Stimulated activated naive CD8-positive, alpha-beta T cell treated with anti-CD3 and anti-CD28 coated beads, Interleukin-15, Interleukin-2, amounts not matched to agents 100 ng/mL and 50 ng/mL, for 24 hours (primary cell): ENCODE measurements around the gene UBAC1.

Experiments
- H3K27ac Mint-ChIP-seq: one replicate; pipeline ENCODE4 v1.8.0; 2021; ENCODE audit warnings: mild to moderate bottlenecking, mixed read lengths
- H3K27me3 Mint-ChIP-seq: one replicate; pipeline ENCODE4 v1.8.0; 2021; ENCODE audit warnings: mixed read lengths
- H3K36me3 Mint-ChIP-seq: one replicate; pipeline ENCODE4 v1.8.0; 2021; ENCODE audit warnings: low read depth, mixed read lengths
- H3K4me1 Mint-ChIP-seq: one replicate; pipeline ENCODE4 v1.8.0; 2021; ENCODE audit warnings: low read depth, mixed read lengths
- H3K4me3 Mint-ChIP-seq: one replicate; pipeline ENCODE4 v1.8.0; 2021; ENCODE audit warnings: mild to moderate bottlenecking, mixed read lengths
- H3K9me3 Mint-ChIP-seq: one replicate; pipeline ENCODE4 v1.8.0; 2021; ENCODE audit warnings: mixed read lengths

Gene UBAC1

DNA sequence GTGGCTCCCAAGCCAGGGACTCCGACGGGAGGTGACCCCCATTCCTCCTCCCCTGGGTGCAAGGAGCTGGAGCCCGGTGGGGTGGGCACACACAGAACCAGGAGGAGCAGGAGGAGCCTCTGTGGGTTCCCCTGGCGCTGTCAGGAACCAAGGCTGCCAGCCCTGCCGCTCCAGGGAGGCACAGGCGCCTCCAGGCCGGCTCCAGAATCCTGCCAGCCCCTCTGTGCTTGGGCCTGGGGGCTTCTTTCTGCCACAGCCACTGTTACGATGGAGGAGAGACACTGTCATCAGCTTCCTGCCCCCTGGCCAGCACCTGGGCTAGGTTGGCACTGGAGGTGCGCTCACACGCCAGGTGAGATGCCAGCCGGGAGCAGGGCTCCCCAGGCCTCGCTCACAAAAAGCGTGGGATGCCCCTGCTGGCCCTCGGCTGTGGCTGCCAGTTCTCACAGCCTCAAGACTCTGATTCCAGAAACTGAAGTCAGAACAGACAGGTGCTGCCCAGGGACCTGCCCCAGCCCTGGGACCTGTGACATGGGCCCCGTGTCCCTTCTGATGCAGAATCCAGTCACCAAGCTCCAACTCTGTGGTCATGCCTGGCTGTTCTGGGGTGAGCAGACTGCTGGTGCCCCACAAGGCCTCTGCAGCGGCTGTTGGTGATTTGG is 37.4 kb upstream of the UBAC1 start:
- H3K4me1 Mint-ChIP-seq: no peaks in the 10 kb centered on the region
- H3K27me3 Mint-ChIP-seq: no peaks in the 10 kb centered on the region
- H3K36me3 Mint-ChIP-seq: no peaks in the 10 kb centered on the region
- H3K4me3 Mint-ChIP-seq: no peak overlapping the region
- H3K9me3 Mint-ChIP-seq: no peaks in the 10 kb centered on the region
- no peak overlapping the region for H3K27ac Mint-ChIP-seq

DNA sequence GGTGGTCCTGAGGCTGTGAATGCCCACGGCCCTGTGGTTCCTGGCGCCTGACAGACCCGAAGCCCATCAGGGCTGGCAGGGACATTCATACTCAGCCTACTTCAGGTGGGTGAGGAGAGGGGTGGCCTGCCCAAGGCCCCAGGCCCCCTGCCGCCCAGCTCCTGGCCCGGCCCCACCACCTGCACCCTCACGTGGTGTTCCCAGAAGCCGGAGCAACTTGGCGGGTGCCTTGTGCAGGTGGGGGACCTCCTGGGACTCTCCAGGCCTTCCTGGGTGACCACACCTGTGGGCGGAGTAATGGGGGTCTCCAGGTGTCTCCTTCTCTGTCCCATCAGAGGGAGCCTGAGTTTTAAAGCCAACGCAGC is 36.8 kb upstream of the UBAC1 start:
- Mint-ChIP-seq H3K4me1 (no peaks in the 10 kb centered on the region), H3K27ac (no peak overlapping the region), H3K4me3 (no peak overlapping the region), H3K36me3 (no peaks in the 10 kb centered on the region), H3K9me3 (no peaks in the 10 kb centered on the region), H3K27me3 (no peaks in the 10 kb centered on the region)

DNA sequence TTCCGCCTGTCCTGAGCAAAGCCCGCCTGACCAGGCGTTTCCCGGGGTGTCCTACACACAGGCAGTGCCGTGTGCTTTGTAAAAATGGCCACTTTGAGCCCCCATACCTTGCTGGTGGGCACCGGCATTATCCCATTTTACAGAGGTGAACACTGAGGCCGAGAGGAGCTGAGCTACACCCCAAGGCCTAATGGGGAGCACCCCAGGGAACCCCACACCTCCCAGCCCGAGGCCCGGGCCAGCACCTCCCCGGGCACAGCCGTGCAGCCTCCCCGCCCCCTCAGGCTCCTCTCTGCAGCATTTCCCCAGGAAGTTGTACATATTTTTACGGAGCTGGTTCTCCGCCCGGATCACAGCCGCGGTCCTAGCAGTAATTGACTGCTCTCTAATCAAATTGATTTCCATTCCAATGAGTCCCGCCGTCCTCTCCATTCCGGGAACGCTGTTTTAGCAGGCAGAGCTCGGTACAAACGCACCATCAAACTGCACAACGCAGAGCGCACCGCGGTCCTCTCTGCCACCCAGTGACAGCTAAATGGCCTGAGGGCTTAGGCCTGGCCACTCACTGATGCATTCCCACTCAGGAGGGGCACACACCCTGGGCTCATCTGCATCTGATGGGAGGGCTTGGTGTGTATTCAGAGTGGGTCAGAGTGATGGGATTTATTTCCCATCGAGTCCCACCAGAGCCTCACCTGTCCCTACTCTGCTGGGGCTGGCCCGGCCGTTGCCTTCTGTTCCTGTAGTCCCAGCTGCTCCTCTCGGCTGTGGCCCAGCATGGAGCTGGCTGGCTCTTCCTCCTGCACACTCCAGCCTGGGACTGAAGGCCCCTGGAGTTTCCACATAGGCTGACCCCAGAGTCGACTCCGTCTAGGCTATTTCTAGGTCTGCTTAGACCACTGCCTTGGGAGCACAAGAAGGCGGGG is 36.2 kb upstream of the UBAC1 start:
- H3K4me1 Mint-ChIP-seq: peaks cover 3% of the 10 kb centered on the region
- no peaks in the 10 kb centered on the region for H3K9me3 Mint-ChIP-seq
- no peaks in the 10 kb centered on the region for H3K36me3 Mint-ChIP-seq
- H3K27ac Mint-ChIP-seq: no peak overlapping the region
- no peaks in the 10 kb centered on the region for H3K27me3 Mint-ChIP-seq
- H3K4me3 Mint-ChIP-seq: no peak overlapping the region

DNA sequence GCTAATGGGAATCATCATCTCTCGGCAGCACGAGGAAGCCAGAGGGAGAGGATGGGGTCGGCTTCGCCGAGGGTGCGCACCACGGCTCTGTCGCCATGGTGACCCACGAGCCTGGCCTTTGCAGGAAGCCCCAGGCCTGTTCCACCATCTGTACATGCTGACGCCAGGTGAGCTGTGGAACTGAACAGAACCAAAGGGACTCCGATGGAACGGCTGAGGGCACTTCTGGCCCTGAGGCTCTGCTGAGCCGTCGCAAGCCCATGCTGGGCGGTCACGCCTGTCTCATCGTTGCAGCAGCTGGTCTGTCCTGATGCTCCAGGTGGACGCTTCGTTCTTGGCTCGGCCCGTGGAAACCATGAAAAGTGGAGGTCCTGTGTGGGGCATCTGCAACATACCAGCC is 34.6 kb upstream of the UBAC1 start:
- Mint-ChIP-seq H3K36me3 (no peaks in the 10 kb centered on the region), H3K9me3 (no peaks in the 10 kb centered on the region), H3K4me3 (no peak overlapping the region), H3K27me3 (no peaks in the 10 kb centered on the region), H3K4me1 (peaks cover 10% of the 10 kb centered on the region), H3K27ac (no peak overlapping the region)

DNA sequence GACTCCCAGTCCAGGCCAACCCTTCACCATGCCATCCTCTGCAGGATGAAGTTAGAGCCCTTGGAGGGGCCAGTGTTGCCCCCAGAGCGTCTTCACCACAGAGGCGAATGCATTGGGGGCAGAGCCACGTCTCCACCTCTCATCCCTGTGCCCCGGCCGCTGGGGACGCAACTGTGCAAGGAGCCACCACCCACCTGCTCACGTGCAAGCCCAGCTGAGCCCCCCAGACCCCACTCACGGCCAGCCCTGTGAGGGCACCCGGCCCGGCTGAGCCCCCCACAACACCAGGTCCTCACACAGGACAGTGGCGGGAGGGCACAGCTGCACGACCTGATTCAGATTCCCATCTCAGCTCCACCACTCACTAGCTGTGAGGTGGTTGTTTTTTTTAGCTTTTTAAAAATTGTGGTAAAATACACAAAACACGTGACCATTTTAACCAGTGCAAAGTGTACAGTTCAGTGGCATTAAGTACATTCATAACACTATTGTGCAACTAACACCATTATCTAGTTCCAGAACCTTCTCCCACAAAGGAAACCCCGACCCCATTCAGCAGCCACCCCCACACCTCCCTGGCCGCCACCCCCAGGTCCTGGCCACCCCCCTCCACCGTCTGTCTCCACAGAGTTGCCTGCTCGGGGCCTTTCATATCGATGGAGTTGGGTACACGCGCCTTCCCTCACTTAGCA is 33.5 kb upstream of the UBAC1 start:
- Mint-ChIP-seq H3K36me3 (no peaks in the 10 kb centered on the region), H3K27me3 (no peaks in the 10 kb centered on the region), H3K4me3 (no peak overlapping the region), H3K4me1 (peaks cover 13% of the 10 kb centered on the region), H3K9me3 (no peaks in the 10 kb centered on the region), H3K27ac (no peak overlapping the region)

DNA sequence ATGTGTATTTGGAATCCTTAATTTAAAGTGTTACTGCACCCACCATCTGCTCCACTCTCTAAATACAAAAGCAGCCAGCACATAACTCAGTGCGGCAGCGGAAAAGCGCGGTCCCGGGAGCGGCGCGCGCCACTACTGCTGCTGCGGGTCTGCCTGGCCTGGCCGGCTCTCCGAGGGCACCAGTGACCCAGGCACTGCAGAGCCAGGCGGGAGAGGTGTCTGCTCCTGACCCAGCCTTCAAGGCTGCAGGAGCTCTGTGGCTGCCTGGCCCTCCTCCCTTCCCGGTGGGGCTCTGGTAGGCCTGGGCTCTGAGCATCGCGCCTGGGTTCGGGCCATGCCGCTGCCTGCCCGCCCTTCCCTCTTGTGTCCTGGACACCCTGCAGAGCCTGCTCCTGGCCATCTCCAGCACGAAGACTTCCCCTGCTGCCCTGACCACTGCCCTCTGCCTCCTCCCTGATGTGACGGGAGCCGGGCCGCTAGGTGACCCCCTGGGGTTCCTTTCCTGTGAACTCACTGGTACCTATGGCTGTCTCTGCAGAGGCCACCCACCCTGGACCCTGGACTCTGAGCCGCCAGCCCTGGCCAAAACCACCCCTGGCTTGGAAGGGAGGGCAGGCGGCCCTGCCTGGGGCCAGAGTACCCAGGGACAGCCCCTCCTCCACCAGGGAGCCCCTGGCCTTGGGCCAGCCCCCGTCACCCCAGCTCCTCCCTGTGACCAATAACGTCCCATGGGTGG is 32.8 kb upstream of the UBAC1 start:
- Mint-ChIP-seq H3K36me3 (no peaks in the 10 kb centered on the region), H3K9me3 (no peaks in the 10 kb centered on the region), H3K27me3 (no peaks in the 10 kb centered on the region), H3K4me1 (peaks cover 14% of the 10 kb centered on the region), H3K27ac (no peak overlapping the region), H3K4me3 (no peak overlapping the region)

DNA sequence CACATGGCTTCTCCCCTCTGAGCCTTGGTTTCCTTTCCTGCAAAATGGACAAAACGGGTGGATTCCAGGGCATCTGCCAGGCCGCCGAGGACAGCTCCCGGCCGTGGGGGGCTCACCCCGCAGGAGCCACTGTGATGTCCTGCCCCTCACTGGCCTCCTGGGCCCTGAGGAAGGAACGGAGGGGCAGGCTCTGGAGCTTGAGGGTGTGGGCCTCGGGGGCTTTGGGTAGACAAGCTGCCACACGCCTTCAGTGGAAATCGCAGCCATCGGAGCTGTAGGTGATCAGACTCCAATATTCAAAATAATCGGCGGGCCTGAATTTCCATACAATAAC is 32.2 kb upstream of the UBAC1 start:
- Mint-ChIP-seq H3K4me3 (no peak overlapping the region), H3K27me3 (no peaks in the 10 kb centered on the region), H3K27ac (no peak overlapping the region)

DNA sequence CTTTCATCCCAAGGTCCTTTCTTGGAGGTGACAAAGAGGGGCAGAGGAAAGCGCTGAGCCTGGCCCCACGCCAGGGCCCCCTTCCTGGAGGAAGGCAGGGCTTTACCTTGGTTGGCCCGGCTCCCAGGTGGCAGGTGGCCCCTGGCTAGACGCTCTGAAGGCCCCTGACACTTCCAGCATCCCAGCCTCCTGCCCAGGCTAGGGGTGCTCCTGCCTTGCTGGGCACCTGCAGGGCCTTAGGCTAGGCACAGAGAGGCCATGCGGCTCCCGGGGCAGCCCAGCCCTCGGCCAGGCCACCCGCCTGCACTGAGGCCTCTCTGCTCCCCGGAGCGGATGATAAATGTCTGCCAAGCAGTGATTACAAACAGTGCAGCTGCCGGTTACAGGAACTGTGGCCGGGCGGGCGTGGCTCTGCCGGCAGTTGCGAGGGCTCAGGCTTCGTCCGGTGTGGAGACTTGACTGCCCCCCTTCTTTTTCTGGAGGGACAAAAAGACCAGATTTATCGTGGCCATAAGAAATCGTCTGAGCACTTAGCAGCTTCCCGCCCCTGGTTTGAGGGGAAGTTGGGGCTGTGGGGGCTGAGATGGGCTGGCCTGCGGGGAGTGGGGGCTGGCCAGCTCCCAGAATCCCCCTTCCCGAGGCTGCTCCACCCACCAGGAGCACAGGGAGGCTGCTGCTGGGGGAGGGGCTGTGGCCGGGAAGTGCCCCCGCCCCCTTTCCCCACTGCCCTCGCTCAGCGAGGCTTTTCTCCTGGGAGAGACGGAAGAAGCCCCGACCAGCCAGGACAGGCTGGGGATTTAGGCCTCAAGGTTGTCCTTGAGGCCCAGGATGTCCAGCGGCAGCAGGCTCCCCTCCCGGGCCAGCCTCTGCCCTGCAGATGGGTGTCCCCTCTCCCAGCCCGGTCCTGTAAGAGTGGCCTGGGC is 31.6 kb upstream of the UBAC1 start:
- H3K9me3 Mint-ChIP-seq: no peaks in the 10 kb centered on the region
- H3K27ac Mint-ChIP-seq: no peak overlapping the region
- peaks cover 14% of the 10 kb centered on the region for H3K4me1 Mint-ChIP-seq
- H3K4me3 Mint-ChIP-seq: no peak overlapping the region
- no peaks in the 10 kb centered on the region for H3K27me3 Mint-ChIP-seq
- no peaks in the 10 kb centered on the region for H3K36me3 Mint-ChIP-seq

More for the DNA sequence above, 32.2 kb upstream of the UBAC1 start:
- Mint-ChIP-seq H3K36me3 (no peaks in the 10 kb centered on the region), H3K9me3 (no peaks in the 10 kb centered on the region), H3K4me1 (peaks cover 14% of the 10 kb centered on the region)

DNA sequence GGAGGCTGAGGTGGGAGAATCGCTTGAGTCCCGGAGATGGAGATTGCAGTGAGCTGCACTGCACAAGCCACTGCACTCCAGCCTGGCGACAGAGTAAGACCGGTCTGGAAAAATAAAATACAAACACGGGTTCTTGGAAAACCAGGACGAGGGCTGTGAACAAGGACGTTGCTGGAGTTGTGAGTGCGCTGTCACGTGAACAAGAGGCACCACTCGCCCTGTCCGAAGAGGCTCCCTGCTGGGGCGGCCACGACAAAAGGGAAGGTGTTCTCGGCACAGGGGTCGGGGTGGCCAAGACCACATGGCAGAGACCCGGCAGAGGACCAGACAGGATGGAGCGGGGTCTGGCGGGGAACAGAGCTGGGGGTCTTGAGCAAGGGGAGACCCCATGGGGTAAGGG is 30.6 kb upstream of the UBAC1 start:
- no peak overlapping the region for H3K4me3 Mint-ChIP-seq
- H3K4me1 Mint-ChIP-seq: peaks cover 14% of the 10 kb centered on the region

DNA sequence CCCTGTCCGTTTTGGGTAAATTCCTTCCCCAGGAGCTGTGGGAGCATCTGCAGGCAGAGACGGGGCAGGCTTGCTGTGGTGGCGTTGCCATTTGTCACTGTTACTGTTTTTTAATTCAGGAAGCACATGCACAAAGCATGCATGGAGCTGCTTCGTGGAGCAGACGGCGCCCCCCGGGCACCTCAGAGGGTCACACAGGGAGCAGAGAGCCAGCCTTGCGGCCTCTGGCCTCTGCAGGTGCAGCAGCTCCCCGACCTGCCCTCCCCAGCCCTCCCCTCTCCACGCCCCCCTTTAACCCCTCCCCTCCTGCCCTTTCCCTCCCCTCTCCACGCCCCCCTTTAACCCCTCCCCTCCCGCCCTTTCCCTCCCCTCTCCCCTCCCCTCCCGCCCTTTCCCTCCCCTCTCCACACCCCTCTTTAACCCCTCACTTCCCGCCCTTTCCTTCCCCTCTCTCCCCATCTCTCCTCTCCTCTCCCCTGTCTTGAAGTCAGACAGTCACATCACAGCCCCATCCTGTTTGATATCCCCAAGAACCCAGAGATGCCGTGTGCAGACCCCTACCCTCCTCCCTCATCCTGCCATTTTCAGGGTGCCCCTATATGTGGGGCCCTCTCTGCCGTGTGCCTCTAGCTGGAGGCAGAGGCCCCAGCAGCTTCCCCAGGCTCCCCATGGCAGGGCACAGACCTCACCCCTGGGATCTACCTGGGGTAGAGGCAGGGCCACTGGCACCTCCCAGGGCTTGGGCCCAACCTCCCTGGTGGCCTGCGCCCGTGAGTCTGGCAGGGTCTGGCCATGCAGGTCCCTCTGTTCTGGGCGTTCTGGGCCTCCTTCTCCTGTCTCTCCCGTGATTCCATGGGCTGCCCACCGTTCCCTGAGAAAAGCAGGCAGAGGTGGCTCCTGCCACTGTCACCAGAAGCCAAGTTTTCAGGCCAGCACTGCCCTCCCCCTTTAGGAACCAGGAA is 29.6 kb upstream of the UBAC1 start:
- Mint-ChIP-seq H3K9me3 (no peaks in the 10 kb centered on the region), H3K27ac (no peak overlapping the region), H3K4me1 (peaks cover 14% of the 10 kb centered on the region), H3K36me3 (no peaks in the 10 kb centered on the region), H3K4me3 (no peak overlapping the region), H3K27me3 (no peaks in the 10 kb centered on the region)

More for the DNA sequence above, 30.6 kb upstream of the UBAC1 start:
- Mint-ChIP-seq H3K9me3 (no peaks in the 10 kb centered on the region), H3K27me3 (no peaks in the 10 kb centered on the region), H3K27ac (no peak overlapping the region), H3K36me3 (no peaks in the 10 kb centered on the region)

DNA sequence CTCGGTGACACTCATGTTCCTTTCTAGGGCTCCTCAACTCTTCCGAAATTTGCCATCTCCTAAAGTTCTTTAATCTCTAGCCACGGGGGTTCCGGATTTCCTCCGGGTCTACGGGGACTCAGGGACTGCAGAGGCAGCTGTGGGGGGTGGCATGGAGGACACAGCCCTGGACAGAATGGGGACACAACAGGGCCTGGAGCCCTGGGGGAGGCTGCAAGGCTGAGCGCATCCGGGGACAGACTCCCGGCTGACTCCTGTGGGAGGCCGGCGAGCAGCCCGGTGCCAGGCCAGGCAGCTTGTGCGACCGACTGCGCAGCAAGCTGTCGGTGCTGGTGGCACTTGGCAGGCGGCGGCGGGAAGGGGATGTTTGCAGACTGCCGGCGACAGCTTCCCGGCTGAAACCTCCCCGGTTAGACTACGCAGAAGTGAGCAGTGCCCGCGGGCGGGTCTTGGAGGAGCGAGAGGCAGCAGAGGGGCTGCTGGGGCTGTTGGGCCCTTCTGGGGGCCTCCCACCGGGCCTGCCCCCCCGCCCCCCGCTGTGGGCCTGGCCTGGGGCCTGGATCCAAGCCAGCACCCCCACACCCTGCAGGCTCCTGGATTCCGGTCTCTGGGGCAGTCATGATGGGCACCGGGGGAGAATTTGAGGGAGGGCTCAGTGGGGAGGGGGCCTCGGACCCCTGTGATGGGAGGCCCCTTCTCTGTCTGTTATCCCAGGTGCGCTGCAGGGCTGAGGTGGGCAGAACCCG is 28.7 kb upstream of the UBAC1 start:
- Mint-ChIP-seq H3K36me3 (no peaks in the 10 kb centered on the region), H3K27ac (no peak overlapping the region), H3K27me3 (no peaks in the 10 kb centered on the region), H3K4me1 (peaks cover 14% of the 10 kb centered on the region), H3K4me3 (no peak overlapping the region), H3K9me3 (no peaks in the 10 kb centered on the region)

DNA sequence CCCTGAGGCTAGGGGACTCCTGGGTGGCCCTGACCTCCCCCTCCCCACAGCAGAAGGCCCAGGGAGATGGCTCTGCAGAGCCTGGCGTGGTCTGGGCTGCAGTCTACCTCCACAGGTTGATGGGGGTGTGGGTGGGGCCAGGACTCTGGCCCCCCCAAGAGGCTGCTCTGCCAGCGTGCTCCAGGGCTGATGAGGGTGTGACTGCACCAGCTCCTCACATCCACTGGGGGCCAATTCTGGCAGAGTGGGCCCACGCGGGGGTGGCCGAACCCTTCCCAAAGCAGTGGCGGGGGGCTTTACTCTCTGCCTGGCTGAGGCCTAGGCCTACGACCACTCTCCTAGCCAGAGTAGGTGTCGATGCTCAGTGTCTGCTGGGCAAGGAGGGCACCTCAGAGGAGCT is 28.0 kb upstream of the UBAC1 start:
- no peak overlapping the region for H3K27ac Mint-ChIP-seq

DNA sequence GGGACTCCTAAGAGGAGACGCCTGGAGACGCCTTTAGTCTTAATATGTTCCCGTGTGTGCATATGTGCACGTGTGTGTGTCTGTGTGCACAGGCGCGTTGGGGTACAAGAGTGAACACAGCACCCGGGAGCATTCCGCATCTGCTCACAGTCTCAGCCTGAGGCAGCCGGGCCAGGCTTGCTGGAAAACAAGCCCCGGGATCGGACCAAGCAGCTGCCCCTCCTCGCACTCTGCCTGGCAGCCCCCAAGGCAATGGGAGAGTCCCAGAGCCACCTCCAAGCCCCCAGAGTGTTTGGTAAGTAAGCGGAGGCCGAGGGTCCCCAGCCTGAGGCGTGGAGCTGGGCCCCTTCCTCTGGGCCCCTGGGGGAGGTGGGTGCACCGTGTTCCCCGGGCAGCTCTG is 27.3 kb upstream of the UBAC1 start:
- H3K9me3 Mint-ChIP-seq: no peaks in the 10 kb centered on the region
- H3K4me1 Mint-ChIP-seq: peaks cover 14% of the 10 kb centered on the region
- no peak overlapping the region for H3K4me3 Mint-ChIP-seq
- H3K27ac Mint-ChIP-seq: no peak overlapping the region
- no peaks in the 10 kb centered on the region for H3K27me3 Mint-ChIP-seq
- no peaks in the 10 kb centered on the region for H3K36me3 Mint-ChIP-seq

More for the DNA sequence above, 28.0 kb upstream of the UBAC1 start:
- Mint-ChIP-seq H3K4me1 (peaks cover 14% of the 10 kb centered on the region), H3K27me3 (no peaks in the 10 kb centered on the region), H3K9me3 (no peaks in the 10 kb centered on the region), H3K36me3 (no peaks in the 10 kb centered on the region), H3K4me3 (no peak overlapping the region)
